Measurements from ENCODE around the gene COTL1.

Gene COTL1

DNA sequence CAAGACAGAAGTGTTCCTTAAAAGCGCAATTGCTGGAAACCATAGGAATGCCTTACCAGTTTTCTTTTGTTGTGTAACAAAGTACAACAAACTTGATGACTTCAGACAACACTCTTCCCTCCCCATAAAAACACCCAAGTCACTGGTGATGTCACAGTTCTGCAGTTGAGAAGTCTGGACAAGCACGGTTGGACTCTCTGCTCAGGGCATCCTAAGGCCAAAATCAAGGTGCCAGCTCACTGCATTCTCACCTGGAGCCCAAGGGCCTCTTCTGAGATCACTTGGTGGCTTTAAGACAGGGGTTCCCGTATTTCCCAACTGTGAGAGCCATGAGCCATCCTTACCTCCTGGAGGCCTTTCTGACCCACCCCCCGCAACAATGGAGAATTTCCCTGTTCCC is 67.8 kb downstream of the COTL1 start:
- Histone ChIP-seq H3K4me1 (ENCODE audit: control insufficient read depth, insufficient read depth, low read length) (peaks cover 3% of the 10 kb centered on the region), H3K36me3 (ENCODE audit: control insufficient read depth, insufficient read depth, low read length) (no peaks in the 10 kb centered on the region), H3K27me3 (ENCODE audit: control insufficient read depth, insufficient read depth, low read length) (no peaks in the 10 kb centered on the region), H3K4me3 (ENCODE audit: low read depth, low read length) (no peak overlapping the region), H3K9me3 (ENCODE audit: control insufficient read depth, insufficient read depth, low read length) (no peaks in the 10 kb centered on the region), H3K9ac (ENCODE audit: low read depth, low read length) (no peak overlapping the region)

DNA sequence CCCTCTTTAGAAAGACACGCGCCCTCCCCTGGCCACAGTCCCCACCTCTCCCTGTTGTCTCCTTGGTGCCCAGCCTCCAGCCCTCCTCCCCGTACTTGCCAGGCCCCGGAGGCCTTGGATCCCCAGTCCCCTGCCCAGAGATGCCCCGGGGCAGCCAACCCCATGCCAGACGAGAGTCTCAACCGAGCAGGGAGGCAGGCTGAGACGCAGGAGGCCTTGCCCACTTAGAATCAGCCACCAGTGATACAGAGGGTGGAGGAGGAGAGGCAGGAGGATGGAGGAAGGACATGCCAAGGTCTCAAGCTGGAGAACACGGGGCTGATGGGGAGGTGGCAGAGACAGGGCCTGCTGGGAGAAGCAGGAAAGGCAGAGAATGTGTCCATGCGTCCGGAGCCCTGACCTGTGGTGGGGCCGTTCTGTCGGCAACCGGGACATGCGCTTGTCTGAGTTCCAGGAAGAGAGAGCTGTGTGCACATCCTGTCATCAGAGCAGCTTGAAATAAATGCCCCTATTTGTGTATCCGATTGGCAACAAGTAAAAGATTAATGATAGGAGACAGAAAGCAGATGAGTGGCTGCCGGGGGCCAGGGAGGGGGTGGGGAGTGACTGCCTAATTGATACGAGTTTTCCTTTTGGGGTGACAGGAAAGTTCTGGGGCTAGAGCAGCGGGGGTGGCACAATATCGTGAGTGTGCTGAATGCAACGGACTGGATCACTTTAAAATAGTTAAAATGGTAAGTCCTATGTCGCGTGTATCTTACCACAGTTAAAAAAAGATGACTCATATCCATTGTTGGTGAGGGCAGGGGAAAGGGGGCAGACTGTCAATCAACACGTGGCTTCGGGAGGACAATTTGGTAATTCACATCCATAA is 68.7 kb downstream of the COTL1 start:
- H3K4me3 ChIP-seq (ENCODE audit: low read depth, low read length): no peak overlapping the region
- peaks cover 3% of the 10 kb centered on the region for H3K4me1 ChIP-seq (ENCODE audit: control insufficient read depth, insufficient read depth, low read length)
- H3K27me3 ChIP-seq (ENCODE audit: control insufficient read depth, insufficient read depth, low read length): no peaks in the 10 kb centered on the region
- H3K9me3 ChIP-seq (ENCODE audit: control insufficient read depth, insufficient read depth, low read length): no peaks in the 10 kb centered on the region
- H3K36me3 ChIP-seq (ENCODE audit: control insufficient read depth, insufficient read depth, low read length): no peaks in the 10 kb centered on the region
- H3K9ac ChIP-seq (ENCODE audit: low read depth, low read length): no peak overlapping the region

DNA sequence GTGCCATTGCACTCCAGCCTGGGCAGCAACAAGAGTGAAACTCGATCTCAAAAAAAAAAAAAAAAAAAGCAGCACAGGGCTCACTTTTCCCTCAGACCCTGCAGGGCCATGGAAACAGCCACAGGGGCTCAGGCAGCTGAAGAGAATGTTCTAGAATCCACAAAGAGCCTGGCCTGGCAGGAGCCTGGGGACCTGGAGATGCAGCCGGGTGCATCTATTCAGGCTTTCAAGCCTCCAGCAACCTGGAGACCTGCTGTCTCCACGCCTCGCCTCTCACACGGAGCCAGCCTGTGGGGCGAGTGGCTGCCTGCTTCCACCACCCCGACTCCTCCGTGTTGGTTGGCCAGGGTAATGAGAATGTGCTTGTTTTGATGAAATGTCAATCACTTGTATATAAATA is 69.4 kb downstream of the COTL1 start:
- H3K36me3 ChIP-seq (ENCODE audit: control insufficient read depth, insufficient read depth, low read length): no peaks in the 10 kb centered on the region
- no peak overlapping the region for H3K9ac ChIP-seq (ENCODE audit: low read depth, low read length)
- H3K27me3 ChIP-seq (ENCODE audit: control insufficient read depth, insufficient read depth, low read length): no peaks in the 10 kb centered on the region
- H3K4me3 ChIP-seq (ENCODE audit: low read depth, low read length): no peak overlapping the region
- no peaks in the 10 kb centered on the region for H3K9me3 ChIP-seq (ENCODE audit: control insufficient read depth, insufficient read depth, low read length)
- peaks cover 3% of the 10 kb centered on the region for H3K4me1 ChIP-seq (ENCODE audit: control insufficient read depth, insufficient read depth, low read length)

DNA sequence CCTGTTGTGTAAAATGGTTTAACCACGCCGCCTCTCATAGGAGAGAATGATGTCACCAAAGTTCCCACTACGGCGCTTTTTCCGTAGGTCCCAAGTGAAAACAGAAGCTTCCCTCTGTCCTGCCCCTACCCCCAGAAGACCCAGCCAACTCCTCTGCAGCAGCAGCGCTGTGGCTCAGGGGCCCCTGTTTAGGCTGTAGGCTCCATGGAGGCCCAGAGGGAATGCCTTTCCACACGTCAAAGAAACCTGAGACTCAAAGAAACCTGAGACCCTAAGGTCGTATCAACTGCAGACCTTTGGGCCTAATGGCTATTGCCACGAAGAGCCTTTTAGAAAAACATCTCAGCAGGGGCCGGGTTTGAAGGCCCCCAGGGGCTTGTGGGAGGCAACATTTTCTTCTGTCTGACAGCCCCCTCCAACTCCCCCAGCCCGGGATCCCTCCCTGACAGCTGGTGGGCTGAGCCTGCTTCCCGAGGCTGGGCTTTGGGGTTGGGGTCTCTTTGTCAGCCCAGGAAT is 70.3 kb downstream of the COTL1 start:
- H3K36me3 ChIP-seq (ENCODE audit: control insufficient read depth, insufficient read depth, low read length): no peaks in the 10 kb centered on the region
- peaks cover 3% of the 10 kb centered on the region for H3K4me1 ChIP-seq (ENCODE audit: control insufficient read depth, insufficient read depth, low read length)
- H3K27me3 ChIP-seq (ENCODE audit: control insufficient read depth, insufficient read depth, low read length): no peaks in the 10 kb centered on the region
- no peaks in the 10 kb centered on the region for H3K9me3 ChIP-seq (ENCODE audit: control insufficient read depth, insufficient read depth, low read length)
- no peak overlapping the region for H3K9ac ChIP-seq (ENCODE audit: low read depth, low read length)
- H3K4me3 ChIP-seq (ENCODE audit: low read depth, low read length): no peak overlapping the region

DNA sequence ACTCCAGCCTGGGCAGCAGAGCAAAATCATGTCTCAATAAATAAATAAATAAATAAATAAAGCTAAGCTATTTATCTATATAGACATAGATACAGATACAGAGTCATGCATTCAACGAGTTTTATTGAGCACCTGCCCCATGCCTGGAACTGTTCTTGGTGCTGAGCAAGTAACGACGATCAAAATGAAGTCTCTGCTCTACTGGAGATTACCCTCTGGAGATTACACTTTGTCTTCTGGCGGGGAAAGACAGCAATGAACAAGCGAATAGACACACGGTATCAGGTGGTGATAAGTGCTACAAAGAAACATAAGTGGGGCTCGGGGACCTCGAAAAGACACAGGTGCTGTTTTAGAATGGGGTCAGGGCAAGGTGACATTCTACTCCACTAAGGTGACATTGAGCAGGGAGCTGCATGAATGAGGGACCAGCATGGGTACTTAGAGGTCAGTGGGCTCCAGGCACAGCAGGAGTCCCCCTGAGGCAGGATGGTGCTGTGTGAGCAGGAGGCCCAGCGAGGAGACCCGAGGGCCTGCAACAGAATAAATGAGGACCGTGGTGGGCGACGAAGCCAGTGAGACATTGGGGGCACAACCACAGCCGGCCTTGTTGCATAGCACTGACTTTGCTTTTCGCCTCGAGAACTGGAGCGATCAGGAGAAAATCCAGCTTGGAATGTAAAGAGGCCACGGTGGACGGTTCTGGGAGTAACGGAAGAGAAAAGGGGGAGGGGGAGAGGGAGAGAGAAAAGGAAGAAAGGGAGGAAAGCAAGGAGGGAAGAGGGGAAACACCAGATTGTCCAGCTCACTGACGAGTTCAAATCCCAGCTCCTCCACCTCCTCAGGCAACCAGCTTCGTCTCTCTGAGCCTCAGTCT is 71.0 kb downstream of the COTL1 start:
- H3K9ac ChIP-seq (ENCODE audit: low read depth, low read length): no peak overlapping the region
- H3K4me1 ChIP-seq (ENCODE audit: control insufficient read depth, insufficient read depth, low read length): peaks cover 3% of the 10 kb centered on the region
- H3K27me3 ChIP-seq (ENCODE audit: control insufficient read depth, insufficient read depth, low read length): no peaks in the 10 kb centered on the region
- H3K36me3 ChIP-seq (ENCODE audit: control insufficient read depth, insufficient read depth, low read length): no peaks in the 10 kb centered on the region
- H3K9me3 ChIP-seq (ENCODE audit: control insufficient read depth, insufficient read depth, low read length): no peaks in the 10 kb centered on the region
- no peak overlapping the region for H3K4me3 ChIP-seq (ENCODE audit: low read depth, low read length)

DNA sequence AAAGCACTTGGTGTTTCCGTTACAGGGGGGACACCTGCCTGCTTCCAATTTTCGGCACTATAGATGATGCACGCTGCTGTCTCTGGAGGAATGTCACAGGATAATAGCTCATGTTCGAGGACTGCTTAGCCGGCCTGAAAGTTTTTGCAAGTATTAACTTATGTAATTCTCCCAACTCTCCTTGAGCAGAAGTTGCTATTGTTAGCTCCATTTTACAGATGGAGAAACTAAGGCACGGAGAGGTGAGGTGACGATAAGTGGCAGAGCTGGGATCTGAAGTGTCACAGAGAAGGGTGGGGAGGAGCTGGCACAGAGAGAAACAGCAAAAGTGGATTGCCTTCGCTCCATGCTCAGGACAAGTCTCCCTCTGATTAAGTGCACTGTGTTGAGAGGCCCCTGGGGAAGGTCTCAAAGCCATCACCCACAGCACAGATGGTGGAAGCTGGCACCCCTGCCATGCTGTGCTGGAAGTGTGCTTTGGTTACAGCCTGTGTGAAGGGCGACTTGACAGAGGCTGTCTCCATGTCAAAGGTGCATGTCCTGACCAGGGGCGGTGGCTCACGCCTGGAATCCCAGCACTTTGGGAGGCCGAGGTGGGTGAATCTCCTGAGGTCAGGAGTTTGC is 72.7 kb downstream of the COTL1 start:
- Histone ChIP-seq H3K4me1 (ENCODE audit: control insufficient read depth, insufficient read depth, low read length) (peaks cover 3% of the 10 kb centered on the region), H3K27me3 (ENCODE audit: control insufficient read depth, insufficient read depth, low read length) (no peaks in the 10 kb centered on the region), H3K36me3 (ENCODE audit: control insufficient read depth, insufficient read depth, low read length) (no peaks in the 10 kb centered on the region), H3K9me3 (ENCODE audit: control insufficient read depth, insufficient read depth, low read length) (no peaks in the 10 kb centered on the region), H3K4me3 (ENCODE audit: low read depth, low read length) (no peak overlapping the region), H3K9ac (ENCODE audit: low read depth, low read length) (no peak overlapping the region)

DNA sequence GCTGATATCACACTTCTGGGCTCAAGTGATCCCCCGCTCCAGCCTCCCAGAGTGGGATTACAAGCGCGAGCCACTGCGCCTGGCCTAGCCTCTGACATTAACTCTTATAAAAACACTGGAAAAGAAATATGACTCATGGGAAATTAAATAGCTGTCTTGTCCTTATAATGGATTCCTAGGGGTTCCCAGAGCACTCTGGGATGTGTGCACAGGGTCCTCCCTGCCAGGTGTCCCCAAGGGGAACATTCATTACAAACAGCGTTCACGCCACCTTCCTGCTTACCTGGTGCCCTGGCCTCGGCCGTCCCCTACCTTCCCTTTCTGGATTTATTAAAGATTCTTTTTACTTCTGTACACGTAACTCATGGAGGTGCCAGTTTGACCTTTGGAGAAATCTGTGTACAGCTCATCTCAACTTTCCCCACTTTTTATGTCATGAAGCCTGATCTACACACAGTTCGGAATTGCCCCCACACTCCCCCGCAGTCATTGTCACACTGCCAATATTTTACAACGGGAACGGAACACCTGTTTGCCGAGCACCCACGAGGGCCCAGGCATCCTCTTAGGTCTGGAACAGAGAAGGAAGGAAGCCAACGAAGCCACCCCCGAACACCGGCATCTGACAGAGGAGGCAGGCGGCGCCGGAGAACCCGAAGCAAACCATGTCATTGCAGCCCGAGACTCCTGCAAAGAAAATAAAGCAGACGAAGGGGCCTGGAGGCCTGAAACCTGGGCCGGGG is 73.7 kb downstream of the COTL1 start:
- H3K4me3 ChIP-seq (ENCODE audit: low read depth, low read length): no peak overlapping the region

DNA sequence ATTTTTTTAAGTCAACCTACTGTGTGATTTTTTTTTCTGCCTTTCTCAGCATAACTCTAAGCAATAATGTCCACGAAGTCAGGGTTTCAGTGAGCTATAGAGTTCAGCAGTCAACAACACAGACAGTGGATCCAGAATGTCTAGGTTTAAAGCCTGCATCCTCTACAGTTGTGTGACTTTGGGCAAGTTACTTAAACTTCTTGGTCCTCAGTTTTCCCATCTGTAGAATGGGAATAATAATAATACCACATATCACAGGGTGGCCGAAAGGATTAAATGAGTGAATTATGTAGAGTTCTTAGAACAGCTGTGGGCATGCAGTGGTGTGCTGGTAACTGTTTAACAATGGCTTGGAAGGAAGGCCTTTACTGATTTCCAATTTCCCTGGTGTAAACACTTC is 74.6 kb downstream of the COTL1 start:
- no peaks in the 10 kb centered on the region for H3K36me3 ChIP-seq (ENCODE audit: control insufficient read depth, insufficient read depth, low read length)
- no peak overlapping the region for H3K4me3 ChIP-seq (ENCODE audit: low read depth, low read length)
- H3K4me1 ChIP-seq (ENCODE audit: control insufficient read depth, insufficient read depth, low read length): peaks cover 3% of the 10 kb centered on the region
- no peaks in the 10 kb centered on the region for H3K9me3 ChIP-seq (ENCODE audit: control insufficient read depth, insufficient read depth, low read length)
- no peak overlapping the region for H3K9ac ChIP-seq (ENCODE audit: low read depth, low read length)
- no peaks in the 10 kb centered on the region for H3K27me3 ChIP-seq (ENCODE audit: control insufficient read depth, insufficient read depth, low read length)

More for the DNA sequence above, 73.7 kb downstream of the COTL1 start:
- Histone ChIP-seq H3K27me3 (ENCODE audit: control insufficient read depth, insufficient read depth, low read length) (no peaks in the 10 kb centered on the region), H3K36me3 (ENCODE audit: control insufficient read depth, insufficient read depth, low read length) (no peaks in the 10 kb centered on the region), H3K4me1 (ENCODE audit: control insufficient read depth, insufficient read depth, low read length) (peaks cover 3% of the 10 kb centered on the region), H3K9me3 (ENCODE audit: control insufficient read depth, insufficient read depth, low read length) (no peaks in the 10 kb centered on the region), H3K9ac (ENCODE audit: low read depth, low read length) (no peak overlapping the region)

DNA sequence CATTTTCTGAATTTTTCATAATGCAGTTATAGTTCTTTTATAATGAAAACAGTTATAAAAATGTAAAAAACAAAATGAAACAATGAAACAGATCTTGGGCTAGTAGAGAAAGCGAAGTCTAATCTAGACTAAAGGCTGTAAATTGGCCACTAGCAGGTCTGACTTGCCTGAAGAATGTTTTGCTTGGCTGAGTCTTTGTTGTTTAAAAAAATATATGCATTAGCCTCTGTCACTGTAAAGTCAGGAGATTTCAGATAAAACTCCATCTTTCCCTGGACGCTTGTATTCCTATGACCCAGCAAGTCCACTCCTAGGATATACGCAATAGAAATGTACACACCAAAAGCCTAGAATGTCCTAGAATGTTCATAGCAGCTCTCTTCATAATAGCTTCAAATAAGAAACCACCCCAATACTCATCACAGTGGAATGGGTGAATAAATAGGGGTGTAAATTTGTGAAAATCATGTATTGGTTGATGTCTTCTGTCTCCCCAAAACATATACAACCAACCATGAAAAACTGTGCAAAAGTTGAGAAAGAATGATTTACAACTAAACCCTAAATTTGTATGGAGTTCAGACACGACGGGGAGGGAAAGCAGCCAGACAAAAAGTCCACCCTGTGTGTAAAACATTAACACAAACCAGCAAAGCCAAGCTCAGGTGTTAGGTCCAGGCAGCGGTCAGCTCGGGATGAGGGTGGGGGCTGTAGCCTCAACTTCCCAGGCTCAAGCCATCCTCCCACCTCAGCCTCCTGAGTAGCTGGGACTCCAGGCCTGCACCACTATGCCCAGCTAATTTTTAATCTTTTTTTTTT is 75.7 kb downstream of the COTL1 start:
- Histone ChIP-seq H3K36me3 (ENCODE audit: control insufficient read depth, insufficient read depth, low read length) (no peaks in the 10 kb centered on the region), H3K9ac (ENCODE audit: low read depth, low read length) (no peak overlapping the region), H3K9me3 (ENCODE audit: control insufficient read depth, insufficient read depth, low read length) (no peaks in the 10 kb centered on the region), H3K27me3 (ENCODE audit: control insufficient read depth, insufficient read depth, low read length) (no peaks in the 10 kb centered on the region), H3K4me3 (ENCODE audit: low read depth, low read length) (no peak overlapping the region), H3K4me1 (ENCODE audit: control insufficient read depth, insufficient read depth, low read length) (peaks cover 3% of the 10 kb centered on the region)

DNA sequence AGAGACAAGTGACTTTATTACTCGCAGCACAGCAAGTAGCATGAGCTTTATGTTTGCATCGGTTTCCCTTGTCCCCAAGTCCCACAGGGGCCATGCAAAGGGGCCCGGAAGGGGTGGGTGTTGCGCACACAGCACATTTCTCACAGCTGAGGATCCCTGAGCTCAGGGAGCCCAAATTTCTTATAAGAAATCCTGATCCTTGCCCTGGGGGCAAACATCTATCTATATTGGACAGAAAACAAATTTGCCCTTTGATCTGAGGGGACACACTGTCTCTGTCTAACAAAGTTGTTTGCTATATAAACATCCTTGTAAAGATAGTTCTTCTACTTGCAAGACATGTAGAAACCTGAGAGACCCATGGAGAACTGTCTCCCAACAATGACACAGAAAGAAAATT is 77.7 kb downstream of the COTL1 start:
- H3K9ac ChIP-seq (ENCODE audit: low read depth, low read length): no peak overlapping the region
- no peaks in the 10 kb centered on the region for H3K9me3 ChIP-seq (ENCODE audit: control insufficient read depth, insufficient read depth, low read length)
- no peaks in the 10 kb centered on the region for H3K36me3 ChIP-seq (ENCODE audit: control insufficient read depth, insufficient read depth, low read length)
- H3K4me3 ChIP-seq (ENCODE audit: low read depth, low read length): no peak overlapping the region
- peaks cover 2% of the 10 kb centered on the region for H3K4me1 ChIP-seq (ENCODE audit: control insufficient read depth, insufficient read depth, low read length)
- H3K27me3 ChIP-seq (ENCODE audit: control insufficient read depth, insufficient read depth, low read length): no peaks in the 10 kb centered on the region

All from iPS-15b (cell line).